ENCODE measurements around the gene RRAGB.
"Not testable (repeated sequence)": the region's sequence is repeated elsewhere in the genome, so short reads cannot be mapped to it uniquely, and the experiment has no call there.

RRAGB gene

DNA sequence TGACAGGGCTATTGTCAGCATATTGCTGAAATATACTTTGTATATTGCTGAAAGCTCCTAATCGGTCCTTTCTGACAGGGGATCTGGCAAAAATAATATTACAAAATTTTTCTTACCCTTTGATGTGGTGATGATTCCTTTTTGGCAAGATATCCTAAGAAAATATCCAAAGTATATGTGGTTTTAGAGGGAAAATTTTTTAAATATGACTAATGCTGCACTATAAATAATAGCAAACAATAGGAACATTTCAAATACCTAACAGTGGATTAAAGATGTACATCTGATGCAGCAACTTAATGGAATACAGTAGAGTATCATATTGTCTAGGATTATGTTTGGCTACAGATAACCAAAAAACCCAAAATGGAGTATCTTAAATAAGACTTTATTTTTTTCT, 49.6 kb downstream of the RRAGB start:
- DNase-seq (ENCODE audit: low spot score), result no peak

DNA sequence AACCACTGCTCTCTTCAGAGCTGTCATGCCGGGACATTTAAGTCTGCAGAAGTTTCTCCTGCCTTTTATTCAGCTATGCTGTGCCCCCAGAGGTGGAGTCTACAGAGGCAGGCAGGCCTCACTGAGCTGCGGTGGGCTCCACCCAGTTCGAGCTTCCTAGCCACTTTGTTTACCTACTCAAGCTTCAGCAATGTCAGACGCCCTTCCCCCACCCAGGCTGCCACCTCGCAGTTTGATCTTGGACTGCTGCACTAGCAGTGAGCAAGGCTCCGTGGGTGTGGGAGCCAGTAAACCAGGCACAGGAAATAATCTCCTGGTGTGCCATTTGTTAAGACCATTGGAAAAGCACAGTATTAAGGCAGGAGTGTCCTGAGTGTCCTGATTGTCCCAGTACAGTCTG, 56.9 kb downstream of the RRAGB start:
- not testable (repeated sequence) for DNase-seq (ENCODE audit: low spot score)

DNA sequence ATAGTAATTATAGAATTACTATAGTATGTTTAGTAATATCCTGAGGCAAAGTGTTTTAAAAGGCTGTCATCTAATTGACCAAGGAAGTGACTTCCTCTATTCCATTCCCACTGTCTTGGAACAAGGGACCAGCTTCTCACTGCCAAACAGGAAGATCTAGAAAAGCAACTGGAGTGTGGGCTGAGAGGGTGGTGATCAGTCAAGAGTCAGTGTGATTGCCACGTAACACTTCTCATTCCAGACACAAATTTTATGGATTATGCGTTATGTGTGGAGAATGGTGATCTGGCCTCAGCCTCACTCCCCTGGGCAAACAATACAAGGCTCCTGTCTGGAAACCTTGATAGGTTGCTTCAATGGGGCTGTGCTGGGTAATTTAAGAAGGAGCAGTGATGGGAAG, 60.0 kb downstream of the RRAGB start:
- DNase-seq (ENCODE audit: low spot score), result no peak

DNA sequence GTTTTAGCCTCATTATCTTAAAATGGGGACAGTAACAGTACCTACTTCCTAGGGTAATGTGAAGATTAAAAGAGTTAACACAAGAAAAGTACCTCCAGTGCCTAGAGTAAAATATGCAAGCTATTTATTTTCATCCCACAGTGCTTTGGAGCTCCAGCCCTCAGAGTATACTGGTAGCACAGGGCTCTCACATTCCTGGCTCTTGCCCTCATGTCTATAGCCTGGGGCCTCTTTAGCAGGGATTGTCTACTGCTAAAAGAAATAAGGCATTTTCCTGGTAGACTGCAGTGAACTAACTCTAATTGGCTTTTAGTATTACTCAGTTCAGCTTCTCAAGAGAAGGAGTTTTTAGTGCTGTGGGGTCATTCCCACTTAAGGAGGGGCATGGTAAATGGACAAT, 60.8 kb downstream of the RRAGB start:
- no peak for DNase-seq (ENCODE audit: low spot score)

DNA sequence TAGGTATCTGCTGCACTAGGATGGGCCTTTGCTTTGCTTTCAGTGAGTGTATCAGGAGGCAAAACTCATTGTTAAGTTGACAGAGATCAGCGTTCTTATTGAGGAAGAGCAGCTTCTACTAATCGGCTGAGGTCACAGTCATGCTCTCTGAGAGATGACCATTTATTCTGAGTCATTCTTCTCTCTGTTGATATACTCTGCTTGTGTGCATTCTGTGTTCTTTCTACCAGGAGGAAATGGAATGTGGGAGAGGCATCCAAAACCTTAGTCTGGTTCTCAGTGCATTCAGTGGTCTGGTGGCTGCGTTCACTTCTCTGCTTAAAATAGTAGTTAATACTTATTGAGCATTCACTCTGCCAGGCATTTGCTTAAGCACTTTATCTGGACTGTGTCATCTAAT, 66.2 kb downstream of the RRAGB start:
- no peak for DNase-seq (ENCODE audit: low spot score)

DNA sequence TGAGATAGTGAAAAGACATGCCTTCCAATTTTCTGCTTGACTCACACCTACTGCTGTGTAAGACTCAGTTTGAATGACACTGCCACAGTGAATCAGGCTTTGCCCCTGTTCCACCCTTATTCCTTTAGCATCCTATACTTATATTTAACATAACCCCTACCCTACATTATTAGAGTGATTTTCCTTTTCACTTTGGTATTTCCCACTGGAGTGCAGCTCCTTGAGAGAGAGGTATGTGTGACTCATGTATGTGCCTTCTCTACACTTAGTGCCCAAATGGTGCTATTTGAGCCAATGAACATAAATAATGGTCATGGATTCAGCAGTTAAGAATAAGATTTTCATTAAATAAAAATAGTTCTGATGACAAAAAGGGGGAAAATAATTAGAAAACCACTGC, 69.5 kb downstream of the RRAGB start:
- no peak for DNase-seq (ENCODE audit: low spot score)

DNA sequence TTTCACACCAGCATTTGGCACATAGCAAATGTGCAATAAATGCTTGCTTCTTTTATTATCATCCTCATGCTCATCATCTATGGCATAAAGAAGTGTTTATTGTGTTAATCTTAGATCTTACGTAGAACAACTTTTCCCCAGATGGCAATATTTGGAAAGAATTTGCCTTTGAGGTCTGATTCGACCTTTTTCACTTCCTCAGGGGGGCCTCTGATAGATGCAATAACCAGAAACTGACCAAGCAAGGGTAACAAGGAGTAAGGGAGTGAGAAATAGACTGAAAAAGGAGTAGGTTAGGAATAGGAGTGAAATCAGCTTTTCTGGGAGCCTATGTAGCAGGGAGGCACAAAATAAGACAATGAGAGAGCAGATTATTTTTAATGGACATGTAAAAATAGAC, 70.2 kb downstream of the RRAGB start:
- no peak for DNase-seq (ENCODE audit: low spot score)

DNA sequence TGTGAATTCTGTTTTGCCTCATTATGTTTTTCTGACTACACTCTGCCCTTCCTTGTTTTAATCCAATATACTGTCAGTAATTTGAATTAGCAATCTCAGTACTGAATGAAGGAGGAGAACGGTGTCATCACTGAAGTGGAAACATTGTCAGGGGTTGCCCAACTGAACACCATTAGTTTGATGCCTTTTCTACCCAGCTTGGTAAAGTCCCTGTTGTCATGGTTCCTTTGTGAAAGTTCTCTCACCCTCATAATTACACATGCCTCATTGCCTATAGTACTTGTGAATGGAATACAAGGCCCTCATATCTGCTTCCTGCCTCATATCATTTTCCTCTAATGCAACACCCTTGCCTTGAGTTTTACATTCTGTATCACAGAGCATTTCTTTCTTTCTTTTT, 76.9 kb downstream of the RRAGB start:
- DNase-seq (ENCODE audit: low spot score), result no peak

DNA sequence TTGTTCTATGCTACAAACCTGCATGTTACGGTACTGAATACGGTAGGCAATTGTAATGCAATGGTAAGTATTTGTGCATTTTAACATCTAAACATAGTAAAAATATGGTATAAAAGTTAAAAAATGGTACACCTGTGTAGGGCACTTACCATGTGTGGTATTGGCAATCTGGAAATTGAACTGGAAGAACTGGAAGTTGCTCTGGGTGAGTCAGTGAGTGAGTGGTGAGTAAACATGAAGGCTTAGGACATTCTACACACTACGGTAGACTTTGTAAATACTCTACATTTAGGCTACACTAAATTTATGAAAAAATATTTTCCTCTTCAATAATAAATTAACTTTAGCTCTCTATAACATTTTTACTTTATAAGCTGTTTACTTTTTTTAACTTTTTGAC, 78.9 kb downstream of the RRAGB start:
- no peak for DNase-seq (ENCODE audit: low spot score)

DNA sequence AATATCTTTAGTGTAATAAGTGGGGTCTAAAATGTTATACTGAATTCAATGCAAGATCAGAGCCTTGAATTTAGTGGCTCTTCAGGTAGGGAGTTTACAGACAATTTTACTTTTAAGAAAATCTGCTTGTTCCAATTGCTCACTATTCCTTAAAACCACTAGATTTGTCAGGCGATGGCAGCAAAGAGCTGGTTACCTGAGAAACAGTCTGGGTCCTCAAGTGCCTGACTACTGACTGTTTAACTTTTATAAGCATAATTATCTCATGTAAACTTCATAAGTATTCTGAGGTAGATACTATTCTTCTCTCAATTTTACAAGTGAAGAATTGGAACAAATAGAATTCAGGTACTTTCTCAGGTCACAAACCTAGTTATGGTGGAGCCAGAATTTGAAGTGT, 84.3 kb downstream of the RRAGB start:
- no peak for DNase-seq (ENCODE audit: low spot score)

All from left forelimb (tissue), 1 donor.